Astrocyte (in vitro differentiated cells and primary cell): ENCODE data around the gene SERPINB1.

ENCODE experiments used
- EZH2 ChIP-seq: IDR thresholded peaks from 2 replicates; pipeline ENCODE4 v1.6.1; 2012; ENCODE audit warnings: mild to moderate bottlenecking, low read length, inconsistent platforms; ENCODE audit not compliant: insufficient read depth
- TF ChIP-seq, protein P1 (sequence below): IDR thresholded peaks from 2 replicates; pipeline ENCODE4 v1.5.1; 2011; ENCODE audit warnings: low read depth, mild to moderate bottlenecking, inconsistent platforms, low read length, moderate library complexity; ENCODE audit not compliant: insufficient read depth

DNA sequence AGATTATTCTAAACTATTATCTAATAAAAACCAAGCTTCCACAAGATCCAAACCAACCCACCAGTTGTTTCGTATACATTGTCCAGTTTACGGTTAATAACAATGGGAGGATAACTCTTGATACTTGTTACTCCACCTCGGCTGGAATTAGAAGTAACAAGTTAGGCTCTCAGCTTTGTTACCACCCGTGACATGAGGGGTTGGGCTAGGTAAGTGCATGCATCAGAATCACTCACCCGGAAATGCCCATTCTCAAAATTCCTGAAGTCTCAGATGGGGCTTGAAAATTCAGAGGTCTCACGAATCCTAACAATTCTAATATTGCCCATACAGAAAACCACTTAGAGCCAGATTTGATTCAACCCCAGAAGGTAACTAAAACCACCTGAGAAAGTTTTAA lies 27.0 kb upstream of the SERPINB1 start:
- TF ChIP-seq, protein P1, sequence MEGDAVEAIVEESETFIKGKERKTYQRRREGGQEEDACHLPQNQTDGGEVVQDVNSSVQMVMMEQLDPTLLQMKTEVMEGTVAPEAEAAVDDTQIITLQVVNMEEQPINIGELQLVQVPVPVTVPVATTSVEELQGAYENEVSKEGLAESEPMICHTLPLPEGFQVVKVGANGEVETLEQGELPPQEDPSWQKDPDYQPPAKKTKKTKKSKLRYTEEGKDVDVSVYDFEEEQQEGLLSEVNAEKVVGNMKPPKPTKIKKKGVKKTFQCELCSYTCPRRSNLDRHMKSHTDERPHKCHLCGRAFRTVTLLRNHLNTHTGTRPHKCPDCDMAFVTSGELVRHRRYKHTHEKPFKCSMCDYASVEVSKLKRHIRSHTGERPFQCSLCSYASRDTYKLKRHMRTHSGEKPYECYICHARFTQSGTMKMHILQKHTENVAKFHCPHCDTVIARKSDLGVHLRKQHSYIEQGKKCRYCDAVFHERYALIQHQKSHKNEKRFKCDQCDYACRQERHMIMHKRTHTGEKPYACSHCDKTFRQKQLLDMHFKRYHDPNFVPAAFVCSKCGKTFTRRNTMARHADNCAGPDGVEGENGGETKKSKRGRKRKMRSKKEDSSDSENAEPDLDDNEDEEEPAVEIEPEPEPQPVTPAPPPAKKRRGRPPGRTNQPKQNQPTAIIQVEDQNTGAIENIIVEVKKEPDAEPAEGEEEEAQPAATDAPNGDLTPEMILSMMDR, result no peak
- TF ChIP-seq EZH2, result no peak
